HG02884 (cell line): ENCODE measurements around the gene MPHOSPH9.
"Not testable (repeated sequence)": the region's sequence is repeated elsewhere in the genome, so short reads cannot be mapped to it uniquely, and the experiment has no call there.

Source experiments
- ATAC-seq: cut with Tn5 transposase; IDR thresholded peaks from one replicate; pipeline ENCODE4 v1.9.1; 2021; ENCODE audit warnings: mild to moderate bottlenecking, moderate library complexity; ENCODE audit not compliant: unreplicated experiment

The MPHOSPH9 gene

DNA sequence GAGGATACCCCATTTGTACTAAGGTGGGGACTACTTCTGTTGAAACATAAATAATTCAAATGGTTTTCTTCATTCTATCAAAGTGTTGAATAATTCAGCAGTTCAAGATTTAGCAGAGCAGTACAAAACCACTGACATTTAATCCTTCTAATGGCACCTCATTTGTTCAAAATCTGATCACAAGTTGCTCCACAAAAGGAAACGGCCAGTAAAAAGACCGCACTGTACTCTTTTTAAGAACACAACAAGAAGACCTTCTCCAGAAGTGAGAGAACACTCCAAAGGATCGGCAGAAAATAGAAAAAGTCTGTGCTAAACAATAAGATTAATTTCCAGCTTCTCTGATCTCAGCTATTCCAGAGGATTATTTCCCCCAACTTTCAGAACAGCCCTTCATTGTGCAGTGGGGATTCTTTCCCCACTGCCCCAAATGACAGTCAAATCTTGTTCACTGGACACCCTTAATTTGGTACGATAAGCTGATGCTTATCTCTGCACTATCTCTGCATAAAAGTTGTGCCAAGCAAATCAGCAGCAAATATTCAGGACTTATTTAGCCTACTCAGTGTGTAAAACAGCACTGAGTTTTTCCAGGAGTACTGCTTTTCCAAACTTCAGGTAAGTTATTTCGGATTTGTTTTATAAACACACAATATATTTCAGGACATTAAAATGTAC, 5.2 kb downstream of the MPHOSPH9 start:
- no peak for ATAC-seq

DNA sequence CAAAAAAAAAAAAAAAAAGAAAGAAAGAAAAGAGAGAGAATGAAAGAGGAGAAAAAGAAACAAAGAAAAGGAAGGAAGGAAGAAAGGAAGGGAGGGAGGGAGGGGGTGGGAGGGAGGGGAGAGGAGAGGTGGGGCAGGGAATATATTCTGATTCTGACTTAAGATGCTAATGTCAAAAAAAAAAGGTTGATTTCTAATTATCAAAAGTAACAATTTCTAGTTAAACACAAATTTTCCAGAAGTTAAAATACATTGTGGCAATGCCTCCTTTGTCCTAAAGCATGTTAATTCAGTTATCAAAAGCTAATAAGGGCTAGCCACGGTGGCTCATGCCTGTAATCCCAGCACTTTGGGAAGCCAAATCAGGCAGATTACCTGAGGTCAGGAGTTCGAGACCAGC, 7.5 kb downstream of the MPHOSPH9 start:
- no peak for ATAC-seq

DNA sequence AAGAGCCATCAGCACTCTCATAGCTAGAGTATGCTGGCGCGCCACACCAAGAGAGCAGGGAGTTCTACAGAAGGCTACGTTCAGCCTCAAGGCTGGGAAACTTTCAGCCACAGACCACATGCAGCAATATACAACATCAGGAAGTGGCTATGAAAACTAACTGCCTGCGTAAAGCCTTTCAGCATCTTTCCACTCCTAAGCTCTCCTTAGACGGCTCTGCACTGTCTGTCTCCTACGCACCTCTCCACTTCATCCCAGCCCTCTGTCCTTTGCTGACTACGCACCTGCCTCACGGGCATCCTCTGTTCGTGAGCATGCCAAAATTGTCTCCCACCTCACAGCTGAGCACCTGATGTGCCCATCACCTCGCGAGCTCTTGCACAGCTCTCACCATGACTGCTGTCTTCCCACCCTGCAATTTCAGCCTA, 9.7 kb downstream of the MPHOSPH9 start:
- ATAC-seq, result no peak

DNA sequence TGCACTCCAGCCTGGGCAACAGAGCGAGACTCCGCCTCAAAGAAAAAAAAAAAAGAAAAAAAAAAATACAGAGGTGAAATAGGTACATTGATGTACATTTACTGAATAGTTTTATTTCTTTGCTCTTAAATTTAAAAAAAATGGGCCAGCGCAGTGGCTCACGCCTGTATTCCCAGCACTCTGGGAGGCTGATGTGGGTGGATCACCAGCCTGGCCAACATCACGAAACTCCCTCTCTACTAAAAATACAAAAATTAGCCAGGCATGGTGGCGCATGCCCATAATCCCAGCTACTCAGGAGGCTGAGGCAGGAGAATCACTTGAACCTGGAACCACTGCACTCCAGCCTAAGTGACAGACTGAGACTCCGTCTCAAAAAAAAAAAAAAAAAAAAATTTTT, 25.1 kb downstream of the MPHOSPH9 start:
- not testable (repeated sequence) for ATAC-seq

DNA sequence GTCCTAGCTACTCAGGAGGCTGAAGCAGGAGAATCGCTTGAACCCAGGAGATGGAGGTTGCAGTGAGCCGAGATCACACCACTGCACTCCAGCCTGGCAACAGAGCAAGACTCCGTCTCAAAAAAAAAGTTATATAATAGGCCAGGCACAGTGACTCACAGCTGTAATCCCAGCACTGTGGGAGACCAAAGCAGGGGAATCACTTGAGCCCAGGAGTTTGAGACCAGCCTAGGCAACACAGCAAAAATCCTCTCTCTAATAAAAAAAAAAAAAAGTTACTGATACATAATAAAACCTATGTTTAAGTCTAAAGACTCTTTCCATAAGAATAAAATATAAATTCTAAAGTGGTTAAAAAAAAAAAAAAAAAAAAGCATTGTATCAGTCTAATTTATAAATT, 26.1 kb downstream of the MPHOSPH9 start:
- not testable (repeated sequence) for ATAC-seq

DNA sequence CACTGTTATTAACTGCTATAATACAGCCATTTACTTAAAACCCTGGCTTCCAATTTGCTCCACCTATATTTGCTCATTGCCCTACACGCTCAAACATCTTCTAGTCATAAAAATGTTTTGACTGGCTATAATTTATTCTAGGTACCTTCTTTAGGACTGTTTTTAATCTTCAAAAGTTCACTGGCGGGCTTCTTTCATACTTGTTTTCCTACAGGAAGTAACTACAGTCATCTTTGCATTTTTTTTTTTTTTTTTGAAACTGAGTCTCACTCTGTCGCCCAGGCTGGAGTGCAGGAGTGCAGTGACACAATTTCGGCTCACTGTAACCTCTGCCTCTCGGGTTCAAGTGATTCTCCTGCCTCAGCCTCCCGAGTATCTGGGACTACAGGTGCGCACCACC, 32.5 kb downstream of the MPHOSPH9 start:
- ATAC-seq, result no peak

DNA sequence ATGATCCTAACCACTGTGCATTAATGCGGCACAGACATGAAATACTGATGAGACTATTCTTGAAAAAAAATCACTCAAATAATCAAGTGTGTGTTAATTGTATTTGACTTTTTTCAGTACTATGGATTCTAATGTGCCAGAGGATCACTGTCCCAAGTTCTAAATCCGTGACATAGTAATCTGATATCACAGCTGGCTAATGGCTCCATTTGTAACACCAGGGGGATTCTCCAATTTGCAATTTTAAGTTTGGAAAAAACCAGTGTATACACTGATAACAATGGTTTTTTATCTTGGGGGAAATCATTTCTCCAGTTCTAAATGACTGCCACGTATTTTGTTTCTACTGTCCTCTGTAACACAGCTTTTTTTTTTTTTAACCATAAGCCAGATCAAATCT, 33.0 kb downstream of the MPHOSPH9 start:
- ATAC-seq, result no peak

DNA sequence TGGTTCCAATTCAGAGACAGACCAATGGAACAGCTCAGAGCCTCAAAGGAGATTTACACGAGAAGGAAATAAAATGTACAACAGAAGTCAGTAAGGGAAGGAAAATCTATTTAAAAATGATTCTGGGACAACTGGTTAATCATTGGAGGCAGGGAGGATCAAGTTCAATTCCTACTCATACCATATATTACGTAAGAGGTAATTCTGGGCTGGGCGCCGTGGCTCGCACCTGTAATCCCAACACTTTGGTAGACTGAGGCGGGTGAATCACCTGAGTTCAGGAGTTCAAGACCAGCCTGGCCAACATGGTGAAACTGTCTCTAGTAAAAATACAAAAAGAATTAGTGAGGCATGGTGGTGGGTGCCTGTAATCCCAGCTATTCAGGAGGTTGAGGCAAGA, 45.3 kb downstream of the MPHOSPH9 start:
- ATAC-seq, result no peak

DNA sequence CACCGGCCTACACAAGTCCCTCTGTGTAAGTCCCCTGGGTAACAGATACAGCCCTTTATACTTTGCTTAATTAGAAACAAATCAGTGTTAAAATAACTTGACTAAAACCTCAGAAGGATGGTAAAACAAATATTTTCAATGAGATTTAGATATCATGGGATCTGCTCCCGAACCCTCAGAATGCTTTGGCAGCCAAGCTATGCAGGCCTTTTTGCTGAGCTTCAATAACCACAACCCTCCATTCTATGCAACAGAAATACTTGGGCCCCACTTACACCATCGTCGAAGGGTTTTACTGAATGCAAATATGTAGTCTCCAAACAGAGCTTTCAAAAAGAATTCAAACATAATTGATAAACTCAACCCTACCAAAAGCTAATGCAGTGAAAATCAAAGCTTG, 52.8 kb downstream of the MPHOSPH9 start:
- no peak for ATAC-seq

DNA sequence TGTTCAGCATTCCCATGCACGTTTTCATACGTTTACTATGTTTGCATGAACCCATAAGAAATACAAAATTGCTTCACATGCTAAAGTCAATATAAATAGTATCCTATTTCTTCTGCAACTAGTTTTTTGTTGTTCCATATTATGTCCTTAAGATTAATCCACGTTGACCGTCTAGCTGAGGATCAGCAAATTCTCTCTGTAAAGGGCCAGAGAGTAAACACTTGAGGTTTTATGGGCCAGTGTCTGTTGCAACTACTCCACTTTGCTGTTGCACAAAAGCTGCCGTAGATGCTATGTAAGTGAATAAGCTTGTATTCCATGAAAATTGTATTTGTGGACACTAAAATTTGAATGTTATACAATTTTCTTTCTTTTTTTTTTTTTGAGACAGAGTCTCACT, 61.0 kb downstream of the MPHOSPH9 start:
- no peak for ATAC-seq

DNA sequence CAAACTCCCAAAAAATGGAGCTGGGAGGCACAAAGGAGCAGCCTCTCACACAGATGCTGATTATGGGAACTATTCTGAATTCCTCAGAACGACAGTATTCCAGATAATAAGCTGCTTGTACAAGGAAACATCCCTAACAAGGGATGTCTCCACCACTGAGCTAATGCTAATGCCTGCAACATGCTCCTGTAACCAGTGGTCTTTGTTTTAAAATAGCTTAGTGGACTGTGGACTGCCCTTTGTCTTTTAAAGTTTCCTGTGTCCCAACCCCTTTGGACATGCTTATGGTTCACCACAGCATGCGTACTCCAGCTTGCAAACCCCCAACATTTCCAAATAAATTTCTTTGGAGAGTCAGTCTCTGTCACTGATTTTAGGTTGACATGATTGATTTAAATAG, 65.6 kb downstream of the MPHOSPH9 start:
- no peak for ATAC-seq

DNA sequence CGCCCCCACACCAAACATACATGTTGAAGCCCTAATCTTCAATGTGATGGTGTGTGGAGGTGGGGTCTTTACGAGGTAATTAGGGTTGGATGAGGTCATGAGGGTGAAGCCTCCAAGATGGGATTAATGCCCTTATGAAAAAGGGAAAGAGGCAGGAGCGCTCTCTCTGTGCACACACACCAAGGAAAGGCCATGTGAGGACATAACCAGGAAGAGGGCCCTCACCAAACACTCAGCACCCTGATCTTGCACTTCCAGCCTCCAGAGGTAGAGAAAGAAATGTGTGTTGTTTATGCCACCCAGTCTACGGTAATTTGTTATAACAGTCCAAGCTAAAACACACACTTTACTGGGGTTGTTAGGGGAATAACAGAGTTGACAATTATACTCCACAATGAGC, 67.4 kb downstream of the MPHOSPH9 start:
- no peak for ATAC-seq

DNA sequence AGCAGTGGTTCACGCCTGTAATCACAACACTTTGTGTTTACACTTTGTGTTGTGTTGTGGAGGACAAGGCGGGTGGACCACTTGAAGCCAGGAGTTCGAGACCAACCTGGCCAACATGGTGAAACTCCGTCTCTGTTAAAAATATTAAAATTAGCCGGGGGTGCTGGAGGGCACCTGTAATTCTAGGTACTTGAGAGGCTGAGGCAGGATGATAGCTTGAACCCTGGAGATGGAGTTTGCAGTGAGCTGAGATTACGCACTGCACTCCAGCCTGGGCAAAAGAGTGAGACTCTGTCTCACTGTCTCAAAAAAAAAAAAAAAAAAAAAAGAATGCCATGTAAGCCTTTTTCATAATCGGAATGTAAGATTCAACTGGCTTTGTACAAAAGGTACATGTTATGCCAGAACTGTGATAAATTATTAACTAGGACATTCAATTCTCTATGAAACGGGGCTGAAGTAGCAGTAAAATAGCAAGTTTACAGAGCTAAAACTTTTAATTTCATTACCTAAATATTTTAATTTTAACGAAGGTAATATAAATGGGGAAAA, 68.2 kb downstream of the MPHOSPH9 start:
- ATAC-seq, result no peak

DNA sequence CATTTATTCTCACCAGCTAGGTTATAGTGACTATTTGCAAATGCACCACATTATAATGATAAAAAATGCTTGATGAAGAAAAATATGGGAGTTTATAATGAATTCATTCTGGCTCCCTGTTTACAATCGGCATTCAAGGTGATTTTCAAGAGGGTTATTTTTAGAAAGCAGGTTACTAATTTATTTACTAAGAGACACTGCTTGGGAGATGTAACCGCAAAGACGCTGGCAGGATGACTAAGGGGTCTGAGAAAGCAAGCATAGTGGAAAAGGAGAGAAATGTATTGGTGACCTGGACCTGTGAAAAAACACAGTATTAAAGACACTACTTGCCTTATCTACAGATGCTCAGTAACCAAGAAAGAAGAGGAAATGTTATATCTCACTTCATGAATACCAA, 68.7 kb downstream of the MPHOSPH9 start:
- ATAC-seq, result no peak

DNA sequence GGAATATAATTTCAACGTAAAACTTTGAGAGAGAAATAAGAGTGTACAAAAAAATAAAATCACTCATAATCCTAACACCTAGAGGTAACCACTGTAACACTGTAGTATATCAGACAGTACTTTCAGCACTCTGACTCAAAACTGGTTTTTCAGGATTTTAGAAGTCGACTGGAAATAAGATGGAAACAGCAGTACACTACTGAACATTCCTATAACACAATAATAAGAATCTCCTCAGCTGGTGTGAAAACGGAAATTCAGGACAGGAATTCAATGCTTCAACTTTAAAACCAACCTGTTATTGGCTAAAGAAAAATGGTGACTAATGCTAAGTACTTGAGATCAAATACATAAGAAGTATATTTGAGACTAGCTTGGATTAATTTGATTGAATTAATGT, 69.7 kb downstream of the MPHOSPH9 start:
- no peak for ATAC-seq

DNA sequence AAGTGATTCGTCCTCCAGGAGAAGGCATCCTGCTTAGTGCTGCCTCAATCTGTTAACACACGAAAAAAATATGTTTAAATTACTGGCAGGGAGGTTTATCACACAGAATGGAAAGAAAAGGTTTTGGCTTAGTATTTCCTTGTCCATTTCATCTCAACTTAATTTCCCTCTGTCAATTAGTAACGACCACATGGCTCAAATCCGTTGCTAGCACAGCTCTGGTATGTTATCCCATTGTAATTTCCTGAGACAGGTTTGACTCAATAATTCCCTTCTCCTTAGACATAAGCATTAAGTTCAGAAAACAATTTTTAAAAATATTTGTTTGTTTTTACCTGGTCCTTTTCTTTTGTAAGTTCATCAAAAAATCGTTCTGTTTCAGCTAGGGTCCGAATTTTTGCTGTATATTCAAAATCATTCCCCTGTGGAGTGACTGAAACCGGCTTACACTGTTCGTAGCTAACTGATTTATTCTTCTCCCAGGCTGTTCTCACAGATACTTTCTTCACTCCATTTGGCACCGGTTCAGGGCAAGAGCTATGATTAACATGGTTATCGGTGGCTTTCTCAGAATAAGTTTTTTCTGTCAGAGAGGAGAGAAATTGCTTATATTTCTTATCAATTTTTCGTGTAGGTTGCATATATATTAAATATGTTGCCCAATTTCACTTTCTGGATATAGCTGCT, 72.0 kb downstream of the MPHOSPH9 start:
- ATAC-seq, result no peak

DNA sequence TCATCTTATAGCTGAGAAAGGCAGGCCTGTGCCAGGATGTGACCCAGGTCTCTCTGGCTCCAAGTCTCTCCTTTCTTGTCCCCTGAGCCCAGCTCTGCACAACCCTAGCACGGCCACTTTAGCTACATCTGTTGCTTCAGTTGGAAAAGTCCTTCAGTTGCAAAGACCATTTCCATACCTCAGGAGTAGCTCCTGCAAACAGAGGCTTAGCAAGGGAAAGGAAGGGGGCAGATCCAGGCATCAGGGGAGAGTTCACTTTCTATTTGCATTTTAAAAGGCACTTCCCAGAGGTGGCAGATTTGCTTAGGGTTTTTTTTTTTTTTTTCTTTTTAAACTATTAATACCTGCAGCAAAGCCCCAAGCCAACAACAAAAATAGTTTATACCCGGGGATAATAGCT, 79.0 kb downstream of the MPHOSPH9 start:
- no peak for ATAC-seq

DNA sequence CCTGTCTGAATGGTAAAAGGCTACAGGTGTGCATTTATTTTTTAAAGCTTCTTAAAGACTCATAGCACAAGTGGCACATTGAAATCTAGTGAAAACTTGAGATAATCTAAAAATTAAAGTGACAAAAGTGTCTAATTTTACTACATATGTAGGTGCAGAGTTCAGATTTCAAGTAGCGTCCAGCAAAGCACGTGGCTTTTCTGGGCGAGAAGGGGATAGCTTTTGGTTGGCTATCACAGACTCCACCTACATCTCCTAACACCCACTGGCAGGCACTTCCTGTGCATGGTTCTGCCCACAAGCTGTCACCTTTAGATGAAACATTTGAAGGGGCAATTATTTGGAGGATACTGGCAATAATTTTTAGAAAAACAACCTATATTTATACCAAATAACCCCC, 80.1 kb downstream of the MPHOSPH9 start:
- ATAC-seq, result no peak

DNA sequence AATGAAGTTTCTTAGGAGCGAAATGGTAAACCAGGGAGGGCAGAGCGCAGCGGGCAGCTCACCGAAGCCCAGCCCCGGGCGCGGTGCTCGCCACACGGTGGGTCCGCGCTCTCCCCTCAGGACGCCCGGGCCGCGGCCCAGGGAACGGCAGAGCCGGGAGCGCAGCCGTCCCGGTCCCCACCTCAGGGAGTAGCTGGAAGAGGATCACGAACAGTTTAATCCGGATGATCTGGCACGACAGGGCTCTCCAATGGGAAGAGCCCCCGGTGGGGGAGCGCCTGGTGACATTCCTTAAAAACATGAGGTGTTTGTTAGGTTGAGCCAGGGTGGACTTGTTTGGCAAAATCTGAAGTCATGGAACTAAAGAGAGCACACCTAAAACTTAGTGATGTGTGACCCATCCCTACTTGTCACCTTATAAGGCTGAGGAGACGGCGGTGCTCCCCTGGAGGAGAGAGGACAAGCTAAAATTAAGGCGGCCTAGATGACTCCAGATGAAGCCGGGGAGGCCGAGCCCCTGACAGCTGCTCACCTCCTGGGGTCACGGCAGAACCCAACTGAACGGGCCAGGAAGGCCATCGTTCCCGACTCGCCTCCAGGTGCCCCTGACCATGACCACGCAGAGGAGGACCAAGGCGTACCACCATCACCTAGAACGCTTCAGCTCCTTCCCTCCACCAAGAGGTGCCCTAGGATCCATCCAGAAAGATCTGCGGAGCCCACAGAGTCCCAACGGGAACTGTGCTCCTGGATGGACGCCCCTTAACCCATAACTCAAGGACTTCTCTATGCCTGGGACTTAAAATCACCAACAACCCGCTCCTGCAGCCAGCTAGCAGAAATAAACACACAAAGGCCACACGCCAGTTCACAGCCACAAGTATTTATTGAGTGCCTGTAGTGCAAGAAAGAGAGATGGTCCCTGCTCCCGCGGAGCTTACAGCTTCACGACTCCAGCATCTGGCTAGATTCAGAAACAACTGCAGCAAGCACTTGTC, 81.2 kb downstream of the MPHOSPH9 start:
- ATAC-seq, result no peak

DNA sequence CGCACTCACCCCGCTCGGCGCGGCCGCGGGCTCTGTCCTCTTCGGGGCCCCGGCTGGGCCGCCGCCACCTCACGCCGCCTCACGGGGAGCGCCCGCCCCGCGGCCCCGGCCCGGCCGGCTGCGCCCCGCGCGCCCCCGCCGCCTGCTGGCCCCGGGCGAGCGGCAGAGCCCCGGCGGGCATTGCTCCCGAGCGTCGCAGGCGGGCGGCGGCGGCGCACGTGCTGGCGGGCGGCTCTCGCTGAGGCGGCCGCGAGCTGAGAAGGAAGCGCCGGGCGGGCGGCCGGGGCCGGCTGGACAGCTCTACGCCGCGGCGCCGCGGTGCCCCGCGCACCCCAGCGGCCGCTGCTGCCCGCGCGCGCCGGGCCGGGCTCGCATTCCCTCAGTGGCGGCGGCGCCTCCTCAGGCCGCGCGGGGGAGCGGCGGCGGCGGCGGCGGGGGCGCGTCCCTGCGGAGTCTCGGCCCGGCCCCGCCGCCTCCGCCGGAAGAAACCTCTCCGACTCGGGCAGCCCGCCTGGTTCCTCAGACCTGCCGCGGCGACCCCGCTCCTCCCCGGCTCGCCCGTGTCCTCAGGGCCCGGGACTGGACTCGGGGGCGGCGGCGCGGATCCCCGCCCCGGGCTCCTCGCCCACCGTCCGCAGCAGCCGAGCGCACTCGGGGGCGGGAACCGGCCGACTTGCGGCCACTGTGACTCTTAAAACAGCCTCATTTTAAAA, 82.0 kb downstream of the MPHOSPH9 start, which contains the start of gene PITPNM2:
Gene PITPNM2 (minus strand): TSS at position 347 of the 713 bp plus-strand sequence. CDS start 116,500 bp downstream, outside the sequence.
- ATAC-seq, result no peak
